ENCODE measurements around the gene ARHGAP32.
"Not testable (repeated sequence)": the region's sequence is repeated elsewhere in the genome, so short reads cannot be mapped to it uniquely, and the experiment has no call there.

ARHGAP32 gene

DNA sequence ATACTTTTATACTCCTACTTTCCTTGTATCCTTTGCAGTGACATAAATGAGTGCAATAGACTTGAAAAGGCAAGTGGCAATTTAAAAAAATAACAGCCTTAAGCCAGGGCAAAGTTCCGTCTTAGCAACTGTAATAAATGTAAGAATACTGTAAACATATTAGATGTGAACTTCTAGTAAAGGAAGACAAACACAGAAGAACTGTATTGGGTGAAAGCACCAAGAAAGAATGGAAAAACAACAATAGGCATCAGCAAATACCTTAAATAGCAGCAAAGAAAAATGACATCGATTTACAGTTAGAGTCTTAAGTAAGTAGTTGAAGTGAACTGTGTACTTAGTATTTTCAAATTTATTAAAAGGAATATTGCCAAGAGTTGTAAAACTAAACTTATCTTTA is 174.0 kb downstream of the ARHGAP32 start:
- no peak for DNase-seq

- no peak for DNase-seq
These were observed 178.2 kb downstream of the ARHGAP32 start for GRCh38 chr11:129013737-129014475.

- DNase-seq = no peak
These were observed 179.2 kb downstream of the ARHGAP32 start for GRCh38 chr11:129012880-129013279.

GRCh38 chr11:129006161-129006560 is 186.0 kb downstream of the ARHGAP32 start:
- DNase-seq = no peak

- DNase-seq = not testable (repeated sequence)
These were observed 193.0 kb downstream of the ARHGAP32 start for GRCh38 chr11:128999165-128999564.

GRCh38 chr11:128988242-128988970 is 203.7 kb downstream of the ARHGAP32 start:
- DNase-seq = no peak

GRCh38 chr11:128985880-128986279 is 206.2 kb downstream of the ARHGAP32 start:
- no peak for DNase-seq

- DNase-seq = no peak
These were observed 209.1 kb downstream of the ARHGAP32 start for GRCh38 chr11:128983023-128983422.

- DNase-seq = no peak
These were observed 210.9 kb downstream of the ARHGAP32 start for GRCh38 chr11:128981254-128981653.

DNA sequence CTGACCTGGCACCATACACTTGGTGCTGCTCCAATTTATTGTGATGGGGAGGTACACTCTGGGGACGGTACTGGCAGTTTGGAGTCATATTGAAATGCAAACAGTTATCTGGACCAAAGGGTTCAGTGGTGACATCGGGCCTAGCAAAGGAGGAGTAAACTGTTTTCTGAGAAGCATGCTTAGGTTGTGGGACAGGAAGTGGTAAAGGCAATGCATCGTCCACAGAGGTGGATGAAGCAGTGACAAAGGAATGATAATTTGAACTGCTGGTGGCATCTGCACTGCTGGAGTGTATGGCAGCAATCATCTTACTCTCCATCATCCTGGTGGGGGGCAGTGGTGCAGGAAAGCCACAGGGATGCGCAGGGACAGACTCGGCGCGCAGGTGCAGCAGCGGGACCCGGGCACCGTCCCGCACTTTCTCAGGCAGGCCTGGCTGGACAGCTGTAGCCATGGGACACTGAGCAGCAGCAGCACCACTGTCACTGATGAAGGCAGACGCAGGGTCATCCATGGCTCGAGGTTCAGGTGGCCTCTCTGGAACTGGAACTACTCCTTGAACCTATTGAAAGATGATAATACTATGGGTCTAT is 221.4 kb downstream of the ARHGAP32 start:
- DNase-seq = no peak

DNA sequence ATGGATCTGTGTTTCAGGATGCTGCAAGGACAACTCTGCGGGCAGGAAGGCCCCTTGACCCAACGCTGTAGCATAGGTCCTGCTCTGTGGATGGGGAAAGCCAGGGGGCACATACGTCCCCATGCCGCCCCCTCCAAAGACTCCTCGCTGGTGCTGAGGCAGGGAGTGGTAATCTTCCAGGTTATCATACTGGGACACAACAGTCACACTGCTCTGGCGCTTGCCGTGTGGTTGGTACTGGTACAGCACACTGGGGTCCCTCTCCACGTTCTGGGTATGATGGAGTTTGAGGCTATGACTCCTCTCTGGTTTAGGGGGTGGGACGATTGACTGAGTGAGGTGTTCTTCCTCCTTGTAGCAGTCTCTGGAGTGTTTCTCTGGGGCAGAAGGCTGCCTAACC is 223.2 kb downstream of the ARHGAP32 start:
- DNase-seq = no peak

DNA sequence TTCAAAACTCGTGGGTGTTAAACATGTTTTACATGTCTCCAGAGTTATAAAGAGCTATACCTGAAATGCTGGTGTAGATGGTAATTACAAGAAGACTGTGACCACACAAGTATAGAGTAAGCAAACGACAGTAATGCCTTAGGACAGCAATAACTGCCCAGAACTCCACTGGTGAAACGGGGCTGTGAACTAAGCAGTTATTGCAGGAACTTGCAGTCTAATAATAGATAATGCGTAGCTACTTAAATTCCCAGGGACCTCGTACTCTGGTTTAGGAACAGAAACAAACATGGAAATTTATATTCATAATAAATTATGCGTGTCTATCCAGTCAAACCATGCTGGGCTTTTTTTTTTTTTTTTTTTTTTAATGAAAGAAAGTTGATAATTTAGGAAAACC is 224.5 kb downstream of the ARHGAP32 start:
- DNase-seq = no peak

DNA sequence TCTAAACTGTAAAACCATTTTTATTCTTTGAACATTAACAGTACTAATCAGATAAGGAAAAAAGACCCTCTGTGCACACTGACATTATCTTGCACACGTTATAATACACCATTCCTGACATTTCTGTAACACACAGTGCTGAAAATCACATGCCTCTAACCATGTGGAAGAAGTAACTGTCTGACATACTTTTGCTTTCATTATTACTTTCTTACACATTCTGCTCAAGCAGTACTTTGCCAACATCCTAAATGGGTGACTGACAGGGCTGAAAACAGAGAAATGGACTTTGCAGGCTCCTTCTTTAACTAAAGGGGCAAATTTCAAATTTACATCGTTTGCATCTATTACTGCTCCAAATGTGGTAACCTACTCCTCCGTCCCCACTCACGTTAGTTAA is 226.6 kb downstream of the ARHGAP32 start:
- DNase-seq = no peak

DNA sequence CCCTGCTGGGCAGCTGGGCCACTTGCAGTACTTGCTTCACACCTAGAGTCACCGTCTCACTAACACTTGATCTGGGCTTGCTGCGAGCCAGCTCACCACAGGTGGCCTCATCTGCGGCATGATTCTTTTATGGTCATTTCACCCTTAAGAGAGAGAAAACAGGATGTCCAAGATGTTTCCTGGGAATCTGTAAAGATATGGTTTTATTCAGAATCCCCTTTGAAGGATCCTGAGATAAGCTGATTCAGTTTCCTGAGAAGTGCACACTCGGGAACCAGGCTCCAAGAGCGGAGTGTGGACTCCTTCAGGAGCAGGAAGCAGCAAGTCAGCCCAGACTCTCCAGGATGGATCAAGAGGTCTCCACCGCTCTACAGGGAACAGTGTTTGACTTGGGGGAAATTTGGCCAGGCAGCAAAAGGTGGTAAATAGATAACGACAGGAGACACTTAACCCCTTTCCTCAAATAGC is 227.6 kb downstream of the ARHGAP32 start:
- DNase-seq = no peak

GRCh38 chr11:128963744-128964325 is 228.3 kb downstream of the ARHGAP32 start:
- DNase-seq = no peak

DNA sequence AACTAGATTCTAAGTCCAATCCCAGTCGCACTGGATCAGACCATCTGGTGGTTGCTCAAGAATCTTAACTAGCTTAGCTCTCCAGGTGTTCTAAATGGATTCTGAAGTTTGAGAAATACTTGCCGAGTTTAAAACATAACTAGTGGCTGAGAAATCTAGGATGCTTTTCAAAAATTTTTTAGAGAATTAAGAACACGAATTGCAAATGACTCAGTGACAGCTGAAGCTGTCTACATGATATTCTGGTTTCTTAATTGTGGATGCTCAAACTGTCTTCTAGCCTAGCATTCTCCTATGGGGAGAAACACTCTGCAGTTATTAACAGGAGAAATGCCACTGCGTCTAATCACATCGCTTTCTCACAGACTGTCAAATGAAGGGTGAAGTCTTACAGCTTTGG is 229.2 kb downstream of the ARHGAP32 start:
- DNase-seq = no peak

GRCh38 chr11:128961645-128962044 is 230.5 kb downstream of the ARHGAP32 start:
- DNase-seq = no peak

DNA sequence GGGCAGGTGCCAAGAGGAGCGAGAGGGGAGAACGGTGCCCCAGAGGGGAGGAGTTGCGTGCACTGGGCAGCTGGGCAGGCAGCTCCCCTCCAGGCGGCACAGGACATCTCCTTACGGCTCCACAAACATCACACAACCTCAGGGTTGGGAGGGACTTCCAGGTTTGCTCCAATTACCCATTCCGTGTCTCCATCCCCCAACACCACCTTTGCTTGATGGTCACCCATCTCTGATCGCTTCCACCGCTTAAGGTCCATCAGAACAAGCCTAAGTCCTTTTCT is 235.0 kb downstream of the ARHGAP32 start:
- no peak for DNase-seq

GRCh38 chr11:128956401-128957201 is 235.5 kb downstream of the ARHGAP32 start:
- DNase-seq = peak in 1 of 2 donors; percentile 20

- DNase-seq = no peak
These were observed 236.5 kb downstream of the ARHGAP32 start for GRCh38 chr11:128955636-128956035.

GRCh38 chr11:128953151-128953550 is 239.0 kb downstream of the ARHGAP32 start:
- DNase-seq = no peak

- no peak for DNase-seq
These were observed 242.2 kb downstream of the ARHGAP32 start for GRCh38 chr11:128949791-128950454.
